Measurements from ENCODE around the gene ADIPOR2. TPM values are rescaled to one million over a fixed set of nuclear protein-coding genes. Genes with fewer than 3 reads are reported as not detected.

The ADIPOR2 gene
- total RNA-seq, 1 donor from 2014 or later, result 83.6 TPM

DNA sequence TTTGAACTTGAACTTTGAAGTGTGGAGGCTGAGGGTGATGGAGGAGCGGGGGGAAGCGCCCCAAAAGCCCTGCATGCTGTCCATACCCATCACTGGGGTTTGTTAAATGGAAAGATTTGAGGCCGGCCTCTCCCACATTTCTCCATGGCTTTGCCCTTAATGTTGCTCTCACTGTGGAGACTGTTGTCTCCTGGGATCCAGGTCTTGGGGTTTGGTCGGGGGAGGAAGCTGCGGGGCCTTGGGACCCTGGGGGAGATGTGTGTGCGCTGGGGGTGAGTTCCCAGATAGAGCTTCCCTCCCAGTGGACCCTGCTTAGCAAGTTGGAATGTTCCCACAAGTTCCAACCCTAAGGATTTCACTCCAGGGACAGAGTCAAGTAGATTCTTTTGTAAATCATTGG is 101.5 kb downstream of the ADIPOR2 start:
- Mint-ChIP-seq H3K4me1 (ENCODE audit: low read depth) (peaks cover 4% of the 10 kb centered on the region), H3K36me3 (ENCODE audit: insufficient read depth) (peaks cover 2% of the 10 kb centered on the region), H3K27me3 (peaks cover 18% of the 10 kb centered on the region), H3K27ac (no peak overlapping the region), H3K4me3 (ENCODE audit: low read depth) (no peak overlapping the region), H3K9me3 (ENCODE audit: low read depth) (no peaks in the 10 kb centered on the region)
- no peak for DNase-seq (ENCODE audit: low spot score, unreplicated experiment)
- TF ChIP-seq, protein P1, sequence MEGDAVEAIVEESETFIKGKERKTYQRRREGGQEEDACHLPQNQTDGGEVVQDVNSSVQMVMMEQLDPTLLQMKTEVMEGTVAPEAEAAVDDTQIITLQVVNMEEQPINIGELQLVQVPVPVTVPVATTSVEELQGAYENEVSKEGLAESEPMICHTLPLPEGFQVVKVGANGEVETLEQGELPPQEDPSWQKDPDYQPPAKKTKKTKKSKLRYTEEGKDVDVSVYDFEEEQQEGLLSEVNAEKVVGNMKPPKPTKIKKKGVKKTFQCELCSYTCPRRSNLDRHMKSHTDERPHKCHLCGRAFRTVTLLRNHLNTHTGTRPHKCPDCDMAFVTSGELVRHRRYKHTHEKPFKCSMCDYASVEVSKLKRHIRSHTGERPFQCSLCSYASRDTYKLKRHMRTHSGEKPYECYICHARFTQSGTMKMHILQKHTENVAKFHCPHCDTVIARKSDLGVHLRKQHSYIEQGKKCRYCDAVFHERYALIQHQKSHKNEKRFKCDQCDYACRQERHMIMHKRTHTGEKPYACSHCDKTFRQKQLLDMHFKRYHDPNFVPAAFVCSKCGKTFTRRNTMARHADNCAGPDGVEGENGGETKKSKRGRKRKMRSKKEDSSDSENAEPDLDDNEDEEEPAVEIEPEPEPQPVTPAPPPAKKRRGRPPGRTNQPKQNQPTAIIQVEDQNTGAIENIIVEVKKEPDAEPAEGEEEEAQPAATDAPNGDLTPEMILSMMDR (IDR thresholded peaks at IDR 0.05; ENCODE audit: unreplicated experiment), result no peak

DNA sequence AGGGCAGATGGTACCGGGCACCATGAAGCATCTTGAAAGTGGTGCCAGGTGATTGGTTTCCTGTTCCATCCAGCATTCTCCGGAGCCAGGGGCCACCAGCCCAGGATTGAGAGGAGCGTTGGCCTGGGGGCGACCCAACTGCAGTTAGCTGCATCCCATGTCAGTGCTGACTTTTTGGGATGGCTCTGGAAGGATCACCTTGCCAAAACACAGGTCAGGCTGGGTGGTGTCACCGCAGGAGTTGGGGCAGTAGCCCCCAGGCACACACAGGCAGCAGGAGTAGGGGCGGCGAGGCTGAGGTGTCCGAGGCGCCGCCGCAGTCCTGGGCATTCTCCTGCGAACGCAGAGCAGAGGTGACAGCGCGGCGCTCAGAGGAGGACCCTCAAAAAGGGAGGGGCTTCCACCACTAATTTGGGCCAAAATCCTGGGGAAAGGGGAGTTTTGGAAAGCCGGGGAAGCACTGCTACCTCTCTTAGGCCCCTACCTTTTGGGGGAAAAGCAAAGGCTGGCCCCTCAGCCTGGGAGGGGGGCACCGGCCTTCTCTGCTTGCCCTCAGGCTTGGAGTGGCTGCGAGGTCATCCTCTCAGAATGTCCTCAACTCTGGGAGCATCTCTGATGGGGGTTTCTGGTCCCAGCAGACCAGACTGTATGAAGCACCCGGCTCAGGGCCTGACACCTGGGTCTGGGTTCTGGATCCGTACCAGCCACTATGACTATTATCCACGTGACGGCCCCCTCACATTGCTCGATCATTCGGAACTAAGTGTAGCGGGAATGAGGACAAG is 102.7 kb downstream of the ADIPOR2 start:
- no peak overlapping the region for H3K4me3 Mint-ChIP-seq (ENCODE audit: low read depth)
- DNase-seq (ENCODE audit: low spot score, unreplicated experiment), result no peak
- peaks cover 2% of the 10 kb centered on the region for H3K36me3 Mint-ChIP-seq (ENCODE audit: insufficient read depth)
- H3K9me3 Mint-ChIP-seq (ENCODE audit: low read depth), result no peaks in the 10 kb centered on the region
- TF ChIP-seq, protein P1 (IDR thresholded peaks at IDR 0.05; ENCODE audit: unreplicated experiment), result no peak
- H3K4me1 Mint-ChIP-seq (ENCODE audit: low read depth), result peaks cover 4% of the 10 kb centered on the region
- no peak overlapping the region for H3K27ac Mint-ChIP-seq
- peaks cover 18% of the 10 kb centered on the region for H3K27me3 Mint-ChIP-seq

DNA sequence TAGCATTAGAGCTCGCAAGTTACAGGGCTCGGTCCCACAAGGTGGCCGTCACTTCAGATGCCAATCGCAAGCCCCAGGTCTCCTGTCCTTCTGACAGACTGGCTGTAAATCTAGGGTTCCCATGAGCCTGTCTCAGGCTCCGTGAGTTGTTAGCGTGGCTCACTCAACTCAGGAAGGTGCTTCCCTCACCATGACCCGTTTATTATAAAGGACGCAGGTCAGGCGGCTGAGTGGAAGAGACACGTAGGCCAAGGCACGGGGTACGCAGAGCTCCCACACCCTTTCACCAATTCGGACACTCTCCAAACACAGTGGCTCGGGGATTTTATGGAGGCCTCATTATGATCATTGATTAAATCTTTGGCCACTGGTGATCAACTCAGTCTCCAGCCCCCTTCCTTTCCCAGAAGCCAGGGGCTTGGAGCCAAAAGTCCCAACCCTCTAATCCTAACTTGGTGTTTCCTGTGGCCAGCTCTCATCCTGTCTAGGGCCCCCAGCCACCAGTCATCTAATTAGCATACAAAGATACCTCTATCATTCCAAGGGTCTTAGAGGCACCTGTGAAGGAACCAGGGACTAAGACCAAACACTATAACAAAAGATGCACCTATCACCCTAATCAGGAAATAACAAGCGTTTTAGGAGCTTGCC is 103.7 kb downstream of the ADIPOR2 start:
- no peaks in the 10 kb centered on the region for H3K9me3 Mint-ChIP-seq (ENCODE audit: low read depth)
- H3K27ac Mint-ChIP-seq, result no peak overlapping the region
- TF ChIP-seq, protein P1 (IDR thresholded peaks at IDR 0.05; ENCODE audit: unreplicated experiment), result no peak
- peaks cover 20% of the 10 kb centered on the region for H3K27me3 Mint-ChIP-seq
- DNase-seq (ENCODE audit: low spot score, unreplicated experiment), result no peak
- H3K4me1 Mint-ChIP-seq (ENCODE audit: low read depth), result peaks cover 4% of the 10 kb centered on the region
- no peaks in the 10 kb centered on the region for H3K36me3 Mint-ChIP-seq (ENCODE audit: insufficient read depth)
- no peak overlapping the region for H3K4me3 Mint-ChIP-seq (ENCODE audit: low read depth)

DNA sequence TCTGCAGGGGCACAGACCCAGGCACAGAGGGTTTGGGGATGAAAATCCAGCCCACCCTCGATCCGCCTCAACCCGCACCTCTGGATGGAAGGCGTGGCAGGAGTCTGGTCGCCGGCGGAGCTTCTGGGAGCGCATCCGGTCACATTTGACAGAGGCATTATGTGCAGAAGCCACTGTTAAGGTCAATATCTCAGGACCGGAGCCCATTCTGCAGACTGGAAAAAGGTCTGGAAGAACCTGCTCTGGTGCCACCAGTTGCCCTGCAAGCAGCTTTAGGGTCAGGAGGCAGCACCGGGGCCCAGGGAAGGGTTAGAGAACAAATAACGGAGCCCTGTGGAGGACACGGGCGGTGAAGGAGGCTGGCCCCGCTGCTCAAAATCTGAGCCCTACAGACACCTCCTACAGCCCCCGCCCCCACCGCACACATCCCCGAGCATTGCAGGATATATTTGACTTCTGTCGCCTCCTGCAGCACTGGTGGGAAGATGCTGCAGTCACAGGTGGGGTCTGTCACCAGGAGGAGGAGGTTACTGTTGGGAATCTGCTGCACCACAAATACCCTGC is 104.4 kb downstream of the ADIPOR2 start:
- TF ChIP-seq, protein P1 (IDR thresholded peaks at IDR 0.05; ENCODE audit: unreplicated experiment), result no peak
- Mint-ChIP-seq H3K27me3 (peaks cover 21% of the 10 kb centered on the region), H3K4me3 (ENCODE audit: low read depth) (no peak overlapping the region), H3K36me3 (ENCODE audit: insufficient read depth) (no peaks in the 10 kb centered on the region), H3K27ac (no peak overlapping the region), H3K4me1 (ENCODE audit: low read depth) (peaks cover 4% of the 10 kb centered on the region), H3K9me3 (ENCODE audit: low read depth) (no peaks in the 10 kb centered on the region)
- no peak for DNase-seq (ENCODE audit: low spot score, unreplicated experiment)

- peak; percentile 93 for DNase-seq (ENCODE audit: low spot score, unreplicated experiment)
- Mint-ChIP-seq H3K36me3 (ENCODE audit: insufficient read depth) (no peaks in the 10 kb centered on the region), H3K4me1 (ENCODE audit: low read depth) (peaks cover 4% of the 10 kb centered on the region), H3K27me3 (peaks cover 21% of the 10 kb centered on the region), H3K27ac (no peak overlapping the region), H3K4me3 (ENCODE audit: low read depth) (peak overlapping the region; percentile 57), H3K9me3 (ENCODE audit: low read depth) (no peaks in the 10 kb centered on the region)
- TF ChIP-seq, protein P1 (IDR thresholded peaks at IDR 0.05; ENCODE audit: unreplicated experiment), result peak; percentile 100
Observed at GRCh38 chr12:1795785-1796514, 105.1 kb downstream of the ADIPOR2 start.
